Fibroblast of peridontal ligament (primary cell): ENCODE data around the gene PARN.
"Not testable (repeated sequence)": the region's sequence is repeated elsewhere in the genome, so short reads cannot be mapped to it uniquely, and the experiment has no call there.

Experiments
- DNase-seq: peaks from one replicate; pipeline ENCODE4 v3.0.0-alpha.2; 2010; ENCODE audit errors: extremely low read depth

PARN gene

GRCh38 chr16:14632693-14633569, 2.9 kb upstream of the PARN start, which contains the start of gene BFAR:
Gene BFAR, plus strand, starts transcription at chr16:14632951. Its CDS starts 11,396 bp downstream, at chr16:14644347.
- peak; percentile 94 for DNase-seq

- not testable (repeated sequence) for DNase-seq
Measured at GRCh38 chr16:14630620-14631330, 715 bp upstream of the PARN start.

- DNase-seq, result peak; percentile 20
Measured at GRCh38 chr16:14629612-14629918, 495 bp downstream of the PARN start.

GRCh38 chr16:14628806-14629611, 1.1 kb downstream of the PARN start:
- no peak for DNase-seq

GRCh38 chr16:14627078-14627477, 3.0 kb downstream of the PARN start:
- no peak for DNase-seq

GRCh38 chr16:14618566-14618965, 11.5 kb downstream of the PARN start:
- no peak for DNase-seq

- no peak for DNase-seq
Measured at GRCh38 chr16:14616280-14616679, 13.8 kb downstream of the PARN start.

- no peak for DNase-seq
Measured at GRCh38 chr16:14613991-14614390, 16.1 kb downstream of the PARN start.

- no peak for DNase-seq
Measured at GRCh38 chr16:14611660-14612059, 18.4 kb downstream of the PARN start.

GRCh38 chr16:14609716-14610115, 20.3 kb downstream of the PARN start:
- DNase-seq, result no peak

- DNase-seq, result no peak
Measured at GRCh38 chr16:14608604-14609003, 21.5 kb downstream of the PARN start.

GRCh38 chr16:14608111-14608566, 21.9 kb downstream of the PARN start:
- DNase-seq, result no peak

- DNase-seq, result no peak
Measured at GRCh38 chr16:14606102-14606501, 24.0 kb downstream of the PARN start.

- no peak for DNase-seq
Measured at GRCh38 chr16:14602443-14602963, 27.6 kb downstream of the PARN start.

GRCh38 chr16:14600164-14600563, 29.9 kb downstream of the PARN start:
- DNase-seq, result peak; percentile 65

- DNase-seq, result peak; percentile 35
Measured at GRCh38 chr16:14586637-14587305, 43.3 kb downstream of the PARN start.

- no peak for DNase-seq
Measured at GRCh38 chr16:14585287-14585686, 44.8 kb downstream of the PARN start.

- DNase-seq, result not testable (repeated sequence)
Measured at GRCh38 chr16:14580926-14581325, 49.1 kb downstream of the PARN start.

- no peak for DNase-seq
Measured at GRCh38 chr16:14579266-14579665, 50.8 kb downstream of the PARN start.

- DNase-seq, result no peak
Measured at GRCh38 chr16:14576532-14576931, 53.5 kb downstream of the PARN start.

GRCh38 chr16:14576069-14576468, 54.0 kb downstream of the PARN start:
- no peak for DNase-seq
